PC-9 (cell line): ENCODE measurements around the gene DTNBP1.

Experiments used
- EZH2 ChIP-seq: fragments of 200-600 bp; sonication (generic); IDR thresholded peaks from 2 replicates; pipeline ENCODE4 v1.8.0; 2017; ENCODE audit warnings: antibody characterized with exemption, low read depth
- TF ChIP-seq, protein P1 (sequence below): fragments of 200-600 bp; sonication (generic); conservative IDR thresholded peaks from 2 replicates; pipeline ENCODE4 v1.6.1; 2017; ENCODE audit warnings: mixed run types, antibody characterized with exemption, mild to moderate bottlenecking, moderate library complexity

DNA sequence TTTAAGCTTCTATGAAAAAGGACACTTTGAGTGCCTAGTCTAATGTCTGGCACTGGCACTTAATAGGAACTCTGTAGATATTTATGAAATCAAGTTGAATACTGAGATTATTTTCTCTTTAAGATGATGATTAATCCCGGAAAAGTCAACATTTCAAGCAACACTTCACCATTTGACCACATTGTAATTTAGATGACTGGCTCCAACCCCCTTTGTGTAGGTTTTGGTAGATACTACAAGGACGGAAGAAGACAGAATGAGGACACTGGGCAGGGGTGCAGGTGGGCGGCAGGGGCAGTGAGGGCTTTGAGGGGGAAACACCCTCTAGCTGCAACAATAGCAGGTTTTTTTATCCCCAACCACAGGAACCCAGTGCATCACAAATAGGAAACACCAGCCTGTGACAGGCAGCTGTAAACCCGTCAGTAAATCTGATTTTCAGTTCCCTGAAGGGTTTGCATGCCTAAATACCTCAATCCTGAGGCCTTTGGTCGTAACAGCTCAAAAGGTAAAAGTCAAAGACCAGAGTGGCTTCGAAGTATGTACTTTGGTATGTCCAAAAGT lies 4.6 kb downstream of the DTNBP1 start:
- TF ChIP-seq, protein P1, sequence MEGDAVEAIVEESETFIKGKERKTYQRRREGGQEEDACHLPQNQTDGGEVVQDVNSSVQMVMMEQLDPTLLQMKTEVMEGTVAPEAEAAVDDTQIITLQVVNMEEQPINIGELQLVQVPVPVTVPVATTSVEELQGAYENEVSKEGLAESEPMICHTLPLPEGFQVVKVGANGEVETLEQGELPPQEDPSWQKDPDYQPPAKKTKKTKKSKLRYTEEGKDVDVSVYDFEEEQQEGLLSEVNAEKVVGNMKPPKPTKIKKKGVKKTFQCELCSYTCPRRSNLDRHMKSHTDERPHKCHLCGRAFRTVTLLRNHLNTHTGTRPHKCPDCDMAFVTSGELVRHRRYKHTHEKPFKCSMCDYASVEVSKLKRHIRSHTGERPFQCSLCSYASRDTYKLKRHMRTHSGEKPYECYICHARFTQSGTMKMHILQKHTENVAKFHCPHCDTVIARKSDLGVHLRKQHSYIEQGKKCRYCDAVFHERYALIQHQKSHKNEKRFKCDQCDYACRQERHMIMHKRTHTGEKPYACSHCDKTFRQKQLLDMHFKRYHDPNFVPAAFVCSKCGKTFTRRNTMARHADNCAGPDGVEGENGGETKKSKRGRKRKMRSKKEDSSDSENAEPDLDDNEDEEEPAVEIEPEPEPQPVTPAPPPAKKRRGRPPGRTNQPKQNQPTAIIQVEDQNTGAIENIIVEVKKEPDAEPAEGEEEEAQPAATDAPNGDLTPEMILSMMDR: no peak
- no peak for TF ChIP-seq EZH2
